GM23248 (cell line): Measurements from ENCODE around the gene ASCL2. TPM values are rescaled to one million over a fixed set of nuclear protein-coding genes. Genes with fewer than 3 reads are reported as not detected.

Source experiments
- DNase-seq: peaks from one replicate; pipeline ENCODE4 v3.0.0-alpha.2; 2015
- H2AFZ ChIP-seq: fragments of 200-600 bp; sonication (generic); 2 replicates; pipeline ENCODE4 v1.6.1; 2016; ENCODE audit warnings: antibody characterized with exemption
- H3F3A ChIP-seq: fragments of 200-600 bp; sonication (generic); 2 replicates; pipeline ENCODE4 v1.6.1; 2016; ENCODE audit warnings: mild to moderate bottlenecking, antibody characterized with exemption, mixed run types; ENCODE audit not compliant: insufficient read depth
- H3K27ac ChIP-seq: fragments of 200-600 bp; sonication (generic); 2 replicates; pipeline ENCODE4 v1.5.1; 2016; ENCODE audit warnings: mild to moderate bottlenecking
- H3K27me3 ChIP-seq: fragments of 200-600 bp; sonication (generic); replicated peaks from 2 replicates; pipeline ENCODE4 v1.6.1; 2016; ENCODE audit warnings: mild to moderate bottlenecking; ENCODE audit not compliant: insufficient read depth
- H3K36me3 ChIP-seq: fragments of 200-600 bp; sonication (generic); 2 replicates; pipeline ENCODE4 v1.6.1; 2016; ENCODE audit warnings: low read depth, mild to moderate bottlenecking
- H3K4me1 ChIP-seq: fragments of 200-600 bp; sonication (generic); 2 replicates; pipeline ENCODE4 v1.6.1; 2016; ENCODE audit warnings: mild to moderate bottlenecking; ENCODE audit not compliant: insufficient read depth
- H3K4me2 ChIP-seq: fragments of 200-600 bp; sonication (generic); one replicate; pipeline ENCODE4 v1.6.1; 2016; ENCODE audit warnings: mild to moderate bottlenecking; ENCODE audit not compliant: unreplicated experiment
- H3K4me3 ChIP-seq: fragments of 200-600 bp; sonication (generic); 2 replicates; pipeline ENCODE4 v1.5.1; 2016; ENCODE audit warnings: mild to moderate bottlenecking
- H3K79me2 ChIP-seq: fragments of 200-600 bp; sonication (generic); 2 replicates; pipeline ENCODE4 v1.6.1; 2016; ENCODE audit warnings: mild to moderate bottlenecking; ENCODE audit not compliant: insufficient read depth
- H3K9ac ChIP-seq: fragments of 200-600 bp; sonication (generic); 2 replicates; pipeline ENCODE4 v1.6.1; 2016; ENCODE audit warnings: mild to moderate bottlenecking
- H3K9me2 ChIP-seq: fragments of 200-600 bp; sonication (generic); 2 replicates; pipeline ENCODE4 v1.6.1; 2016; ENCODE audit warnings: mixed run types, mild to moderate bottlenecking, moderate library complexity; ENCODE audit not compliant: insufficient read depth
- H3K9me3 ChIP-seq: fragments of 200-600 bp; sonication (generic); one replicate; pipeline ENCODE4 v1.6.1; 2017; ENCODE audit warnings: low read depth
- H4K20me1 ChIP-seq: fragments of 200-600 bp; sonication (generic); 2 replicates; pipeline ENCODE4 v1.6.0; 2016; ENCODE audit not compliant: insufficient read depth
- EZH2 ChIP-seq: fragments of 200-600 bp; sonication (generic); IDR thresholded peaks from 2 replicates; pipeline ENCODE4 v1.6.1; 2018; ENCODE audit warnings: antibody characterized with exemption, mild to moderate bottlenecking; ENCODE audit not compliant: insufficient read depth, poor library complexity, severe bottlenecking
- EZH2phosphoT487 ChIP-seq: fragments of 200-600 bp; sonication (generic); IDR thresholded peaks from 2 replicates; pipeline ENCODE4 v1.6.1; 2018; ENCODE audit warnings: antibody characterized with exemption, moderate library complexity, mild to moderate bottlenecking, low read depth; ENCODE audit not compliant: insufficient read depth
- WGBS, 2 experiments: methylation state at CpG; one replicate each; pipeline ENCODE4 v1.1.6; 2015 to 2017; ENCODE audit warnings: low lambda C conversion rate in 2 of 2, low coverage in 1 of 2; ENCODE audit errors: missing lambda C conversion rate in 2 of 2; 5-methylcytosine and 5-hydroxymethylcytosine counted together
- in situ Hi-C: fragments of 300-500 bp; cut with MboI; formaldehyde crosslinking; loops from 2 replicates; pipeline ENCODE4 v1.15.0; 2020
- polyA plus RNA-seq: library from polyadenylated mRNA; unstranded; fragments of >200 nt; fragmentation: Nextera tagmentation; extraction: Ambion mirVana; gene quantifications from 2 replicates; pipeline ENCODE4 v1.2.1, GENCODE V29; 2016
- total RNA-seq: library from RNA; depleted of rRNA; stranded (reverse); fragments of >200 nt; shearing (Covaris generic); gene quantifications from 2 replicates; pipeline ENCODE4 v1.2.3, GENCODE V29; 2014

Gene ASCL2
- total and polyA plus RNA-seq, 2 experiments from 2014 or later = not detected

DNA sequence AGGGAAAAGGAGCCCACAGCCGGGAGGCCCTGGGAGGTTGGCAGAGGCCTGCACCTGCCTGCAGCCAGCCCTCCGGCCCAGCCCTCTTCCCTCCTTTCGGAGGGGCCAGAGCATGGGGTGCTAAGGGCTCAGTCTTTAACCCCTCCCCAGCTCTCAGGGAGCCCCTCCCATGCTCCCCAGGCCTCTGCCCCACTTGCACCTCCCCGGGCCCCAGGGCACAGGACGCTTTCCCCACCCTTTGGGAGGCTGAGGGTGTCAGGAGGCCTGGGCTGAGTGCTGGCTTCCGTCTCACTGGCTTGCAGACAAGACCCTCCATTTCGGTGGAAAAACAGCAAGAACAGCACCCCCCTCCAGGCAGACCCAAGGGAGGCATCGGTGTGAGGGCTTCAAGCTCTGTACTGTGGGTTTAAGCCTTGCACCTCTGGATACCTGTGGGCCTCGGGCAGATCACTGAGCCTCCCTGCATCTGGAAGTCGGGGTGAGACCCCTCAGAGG, 7.3 kb downstream of the ASCL2 start:
- Histone ChIP-seq H3K9me2 (no peaks in the 10 kb centered on the region), H3K4me2 (no peak overlapping the region), H3F3A (no peaks in the 10 kb centered on the region), H3K36me3 (no peaks in the 10 kb centered on the region), H3K9ac (no peak overlapping the region), H2AFZ (no peak overlapping the region), H3K4me3 (no peak overlapping the region), H3K27me3 (peaks cover 8% of the 10 kb centered on the region; the same call in 1 of the 2 replicates), H3K79me2 (no peaks in the 10 kb centered on the region), H3K9me3 (no peaks in the 10 kb centered on the region), H3K27ac (no peak overlapping the region), H4K20me1 (no peaks in the 10 kb centered on the region), H3K4me1 (no peaks in the 10 kb centered on the region)
- TF ChIP-seq EZH2phosphoT487 = no peak
- no peak for TF ChIP-seq EZH2
- DNase-seq = no peak
- WGBS, 2 experiments = 44% methylated on average over 9 of the region's 10 CpGs
- in situ Hi-C loops = no loop called here

DNA sequence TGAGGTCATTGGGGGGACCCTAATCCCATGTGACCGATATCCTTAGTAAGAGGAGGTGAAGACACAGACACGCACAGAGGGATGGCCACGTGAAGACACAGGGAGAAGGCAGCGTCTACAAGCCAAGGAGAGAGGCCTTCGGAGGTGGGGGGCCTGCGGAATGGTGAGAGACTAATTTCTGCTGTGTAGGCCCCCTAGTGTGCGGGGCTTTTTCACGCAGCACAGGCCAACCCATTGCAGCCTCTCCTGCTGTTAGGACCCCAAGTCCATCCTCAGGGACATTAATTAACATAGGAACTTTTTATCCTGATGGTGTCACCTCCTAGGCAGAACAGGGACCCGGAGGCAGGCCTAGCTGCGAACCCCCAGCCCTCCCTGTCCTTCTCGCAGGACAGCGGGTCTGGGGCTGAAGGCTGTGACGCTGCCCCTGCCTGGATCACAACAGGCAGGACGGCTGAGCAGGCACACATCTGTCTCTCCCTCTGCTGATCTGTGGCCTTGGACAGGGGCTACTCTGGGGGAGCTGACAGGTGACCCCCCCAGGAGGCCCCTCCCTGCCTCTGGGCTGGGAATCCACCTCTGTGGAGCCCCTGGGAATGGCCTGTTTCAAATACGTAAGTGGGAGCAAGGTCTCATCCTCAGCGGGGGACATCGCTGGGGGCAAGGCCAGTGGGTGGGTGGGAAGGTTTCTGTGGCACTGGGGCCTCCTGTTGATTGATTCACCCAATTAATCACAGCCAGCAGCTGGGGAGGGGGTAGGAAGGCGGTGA, 7.9 kb downstream of the ASCL2 start:
- H3K9me3 ChIP-seq = no peaks in the 10 kb centered on the region
- no peak overlapping the region for H3K27ac ChIP-seq
- no peaks in the 10 kb centered on the region for H3K9me2 ChIP-seq
- no peak for DNase-seq
- H3K79me2 ChIP-seq = no peaks in the 10 kb centered on the region
- in situ Hi-C loops = no loop called here
- H3K36me3 ChIP-seq = no peaks in the 10 kb centered on the region
- no peaks in the 10 kb centered on the region for H3K4me1 ChIP-seq
- H3K9ac ChIP-seq = no peak overlapping the region
- peaks cover 7% of the 10 kb centered on the region; the same call in 1 of the 2 replicates for H3K27me3 ChIP-seq
- TF ChIP-seq EZH2phosphoT487 (no peak), EZH2 (no peak)
- no peak overlapping the region for H3K4me3 ChIP-seq
- H3K4me2 ChIP-seq = no peak overlapping the region
- WGBS, 2 experiments = 62 to 67% methylated on average over 16 to 17 of the region's 18 CpGs
- H2AFZ ChIP-seq = no peak overlapping the region
- H3F3A ChIP-seq = no peaks in the 10 kb centered on the region
- no peaks in the 10 kb centered on the region for H4K20me1 ChIP-seq

DNA sequence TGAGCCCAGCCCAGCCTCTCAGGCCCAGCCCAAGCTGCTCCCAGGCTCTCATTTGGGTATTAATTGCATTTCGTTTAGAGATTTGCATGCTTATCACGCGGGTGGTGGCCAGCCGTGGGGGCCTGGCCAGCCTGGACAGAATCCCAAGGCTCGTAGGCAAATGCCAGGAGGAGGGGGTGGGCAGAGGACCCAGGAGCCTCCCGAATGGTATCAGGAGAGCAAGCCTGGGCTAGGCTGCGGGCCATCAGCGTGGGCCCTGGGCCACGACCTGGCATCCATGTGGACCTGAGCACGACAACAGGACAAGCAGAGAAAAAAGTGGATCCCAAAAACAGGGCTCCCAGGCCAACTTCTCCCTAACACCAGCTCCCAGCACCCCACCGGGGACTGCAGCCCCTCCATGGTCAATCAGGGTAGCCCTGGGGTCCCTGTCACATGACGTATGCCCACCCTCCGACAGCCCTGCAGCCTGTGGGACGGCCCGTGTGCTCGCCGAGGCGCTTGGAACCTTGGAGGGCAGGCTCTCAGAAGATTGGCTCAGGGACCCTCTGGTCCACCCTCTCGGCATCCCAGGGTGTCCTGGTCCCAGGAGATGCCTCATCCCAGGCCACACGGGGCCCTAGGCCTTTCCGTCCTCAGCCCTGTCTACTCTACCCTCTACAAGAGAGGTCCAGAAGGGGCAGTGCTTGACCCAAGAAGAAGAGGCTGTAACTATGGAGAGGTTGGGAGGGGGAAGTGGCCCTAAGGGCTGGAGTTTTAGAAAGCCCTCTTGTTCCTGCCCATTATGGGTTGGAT, 8.8 kb downstream of the ASCL2 start:
- no peak overlapping the region for H3K9ac ChIP-seq
- in situ Hi-C loops = no loop called here
- H3K79me2 ChIP-seq = no peaks in the 10 kb centered on the region
- no peaks in the 10 kb centered on the region for H3K4me1 ChIP-seq
- H3K36me3 ChIP-seq = no peaks in the 10 kb centered on the region
- H3K9me3 ChIP-seq = no peaks in the 10 kb centered on the region
- no peaks in the 10 kb centered on the region for H3F3A ChIP-seq
- H2AFZ ChIP-seq = no peak overlapping the region
- 45 to 51% methylated on average over 21 of the region's 21 CpGs for WGBS, 2 experiments
- no peaks in the 10 kb centered on the region for H4K20me1 ChIP-seq
- no peak overlapping the region for H3K4me3 ChIP-seq
- H3K9me2 ChIP-seq = no peaks in the 10 kb centered on the region
- no peak overlapping the region for H3K27ac ChIP-seq
- peaks cover 7% of the 10 kb centered on the region; the same call in 1 of the 2 replicates for H3K27me3 ChIP-seq
- H3K4me2 ChIP-seq = no peak overlapping the region
- TF ChIP-seq EZH2 (no peak), EZH2phosphoT487 (no peak)
- DNase-seq = no peak

DNA sequence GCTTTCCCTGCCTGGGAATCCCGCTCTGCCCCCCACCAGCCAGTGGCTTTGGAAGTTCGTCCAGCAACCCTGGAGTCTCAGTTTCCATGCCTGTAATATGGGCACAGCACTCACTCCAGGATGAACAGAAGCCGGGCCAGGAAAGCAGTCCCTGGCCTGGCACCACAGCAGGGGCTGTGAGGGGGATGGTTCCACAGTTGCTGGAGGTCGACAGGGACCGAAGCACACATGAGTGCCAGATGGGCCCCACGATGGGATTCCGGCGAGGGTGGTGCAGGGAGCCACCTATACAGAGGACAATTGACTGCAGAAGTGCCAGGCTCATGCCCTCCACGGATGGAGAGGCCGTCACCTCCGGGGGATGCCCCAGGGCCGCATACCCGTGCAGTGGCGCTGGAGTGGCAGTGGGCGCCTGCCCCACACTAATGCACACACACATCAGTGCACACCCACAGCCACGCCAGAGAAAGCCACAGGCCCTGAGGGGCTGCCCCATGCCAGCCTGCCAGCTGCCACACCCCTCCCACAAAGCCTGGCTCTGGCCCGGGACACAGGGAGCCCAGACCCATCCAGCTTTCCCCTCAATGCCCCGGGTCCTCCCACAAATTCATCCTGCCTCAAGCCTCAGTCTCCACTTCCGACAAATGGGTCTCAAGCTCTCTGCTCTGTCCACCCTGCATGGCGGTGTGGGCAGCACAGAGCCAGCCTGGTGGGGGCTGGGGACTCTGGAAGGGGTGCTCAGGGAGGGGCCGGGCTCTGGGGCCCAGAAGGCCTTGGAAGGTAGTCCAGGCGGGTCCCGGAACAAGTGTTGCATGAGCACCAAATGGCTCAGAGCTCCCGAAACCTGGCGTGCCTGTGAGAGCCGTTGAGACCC, 9.7 kb downstream of the ASCL2 start:
- TF ChIP-seq EZH2phosphoT487 = no peak
- no peak for TF ChIP-seq EZH2
- Histone ChIP-seq H3K79me2 (no peaks in the 10 kb centered on the region), H3K4me1 (no peaks in the 10 kb centered on the region), H3K9me2 (no peaks in the 10 kb centered on the region), H3K27me3 (peaks cover 7% of the 10 kb centered on the region; the same call in 1 of the 2 replicates), H2AFZ (no peak overlapping the region), H4K20me1 (no peaks in the 10 kb centered on the region), H3F3A (no peaks in the 10 kb centered on the region), H3K9me3 (no peaks in the 10 kb centered on the region), H3K9ac (no peak overlapping the region), H3K36me3 (no peaks in the 10 kb centered on the region), H3K27ac (no peak overlapping the region), H3K4me3 (no peak overlapping the region), H3K4me2 (no peak overlapping the region)
- DNase-seq = no peak
- 36 to 48% methylated on average over 21 to 25 of the region's 26 CpGs for WGBS, 2 experiments
- in situ Hi-C loops = no loop called here
